Measurements from ENCODE around the gene MAPKAPK3.

The MAPKAPK3 gene

GRCh38 chr3:50650018-50650417 lies 33.1 kb downstream of the MAPKAPK3 start:
- no peak for TF ChIP-seq CTCF (conservative IDR thresholded peaks at IDR 0.05; ENCODE audit: low read length)
- no peak for DNase-seq (ENCODE audit: low read depth)

GRCh38 chr3:50651445-50651844 lies 34.5 kb downstream of the MAPKAPK3 start:
- H3K4me3 ChIP-seq (ENCODE audit: low read length), result no peak overlapping the region
- DNase-seq (ENCODE audit: low read depth), result no peak
- no peak for TF ChIP-seq CTCF (conservative IDR thresholded peaks at IDR 0.05; ENCODE audit: low read length)

More at GRCh38 chr3:50650018-50650417, 33.1 kb downstream of the MAPKAPK3 start:
- H3K4me3 ChIP-seq (ENCODE audit: low read length), result no peak overlapping the region

- no peak for DNase-seq (ENCODE audit: low read depth)
- no peak overlapping the region for H3K4me3 ChIP-seq (ENCODE audit: low read length)
- no peak for TF ChIP-seq CTCF (conservative IDR thresholded peaks at IDR 0.05; ENCODE audit: low read length)
These were observed 35.1 kb downstream of the MAPKAPK3 start for GRCh38 chr3:50651920-50652529.

- DNase-seq (ENCODE audit: low read depth), result no peak
These were observed 35.8 kb downstream of the MAPKAPK3 start for GRCh38 chr3:50652709-50653108.

GRCh38 chr3:50653937-50654595 lies 37.1 kb downstream of the MAPKAPK3 start:
- TF ChIP-seq CTCF (conservative IDR thresholded peaks at IDR 0.05; ENCODE audit: low read length), result no peak
- no peak overlapping the region for H3K4me3 ChIP-seq (ENCODE audit: low read length)
- no peak for DNase-seq (ENCODE audit: low read depth)

More at GRCh38 chr3:50652709-50653108, 35.8 kb downstream of the MAPKAPK3 start:
- peak; percentile 32; the same call in 1 of the 2 replicates for TF ChIP-seq CTCF (conservative IDR thresholded peaks at IDR 0.05; ENCODE audit: low read length)
- no peak overlapping the region for H3K4me3 ChIP-seq (ENCODE audit: low read length)

GRCh38 chr3:50655009-50655830 lies 38.3 kb downstream of the MAPKAPK3 start:
- no peak for TF ChIP-seq CTCF (conservative IDR thresholded peaks at IDR 0.05; ENCODE audit: low read length)
- no peak for DNase-seq (ENCODE audit: low read depth)
- H3K4me3 ChIP-seq (ENCODE audit: low read length), result no peak overlapping the region
